Body of pancreas (tissue), 4 donors: ENCODE results near the gene CSNK1A1L.

Experiments
- POLR2A ChIP-seq, 3 donors: fragments of 450-650 bp; IDR thresholded peaks; one replicate each; pipeline ENCODE4 v1.6.1; 2016; ENCODE audit warnings: antibody characterized with exemption in 3 of 3, mild to moderate bottlenecking in 2 of 3
- TF ChIP-seq, protein P1 (sequence below), 7 experiments: fragments of 450-650 bp in 4 of 7; fragments of 200-600 bp in 3 of 7; sonication (generic) in 3 of 7; IDR thresholded peaks; one replicate each; pipeline ENCODE4 v1.5.1; 2016 to 2019; ENCODE audit warnings: antibody characterized with exemption in 7 of 7

DNA sequence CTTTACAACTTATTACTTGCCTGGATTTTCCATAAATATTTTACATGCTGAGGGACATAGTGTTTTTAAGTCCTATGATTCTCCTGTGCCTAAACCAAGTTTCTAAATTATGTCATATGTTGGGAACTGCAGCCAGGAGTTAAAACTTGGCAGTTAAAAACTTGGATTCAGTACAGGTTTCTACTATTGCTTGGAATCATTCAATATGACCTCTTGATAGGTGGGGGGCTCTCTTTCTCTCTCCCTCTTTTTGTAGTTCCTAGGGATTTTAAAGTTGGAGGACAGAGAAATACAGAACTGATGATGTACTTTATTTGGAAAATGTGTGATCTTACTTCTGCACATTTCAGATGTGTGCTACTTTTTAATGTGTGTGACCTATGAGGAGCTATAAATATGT lies 4.7 kb downstream of the CSNK1A1L start:
- TF ChIP-seq, protein P1, sequence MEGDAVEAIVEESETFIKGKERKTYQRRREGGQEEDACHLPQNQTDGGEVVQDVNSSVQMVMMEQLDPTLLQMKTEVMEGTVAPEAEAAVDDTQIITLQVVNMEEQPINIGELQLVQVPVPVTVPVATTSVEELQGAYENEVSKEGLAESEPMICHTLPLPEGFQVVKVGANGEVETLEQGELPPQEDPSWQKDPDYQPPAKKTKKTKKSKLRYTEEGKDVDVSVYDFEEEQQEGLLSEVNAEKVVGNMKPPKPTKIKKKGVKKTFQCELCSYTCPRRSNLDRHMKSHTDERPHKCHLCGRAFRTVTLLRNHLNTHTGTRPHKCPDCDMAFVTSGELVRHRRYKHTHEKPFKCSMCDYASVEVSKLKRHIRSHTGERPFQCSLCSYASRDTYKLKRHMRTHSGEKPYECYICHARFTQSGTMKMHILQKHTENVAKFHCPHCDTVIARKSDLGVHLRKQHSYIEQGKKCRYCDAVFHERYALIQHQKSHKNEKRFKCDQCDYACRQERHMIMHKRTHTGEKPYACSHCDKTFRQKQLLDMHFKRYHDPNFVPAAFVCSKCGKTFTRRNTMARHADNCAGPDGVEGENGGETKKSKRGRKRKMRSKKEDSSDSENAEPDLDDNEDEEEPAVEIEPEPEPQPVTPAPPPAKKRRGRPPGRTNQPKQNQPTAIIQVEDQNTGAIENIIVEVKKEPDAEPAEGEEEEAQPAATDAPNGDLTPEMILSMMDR (IDR thresholded peaks at IDR 0.05): no peak
- TF ChIP-seq POLR2A (IDR thresholded peaks at IDR 0.05): no peak
